NCI-H1436 treated with DMSO at 0.1 percent for 48 hours (cell line): ENCODE measurements around the gene ALDH1L1.
"Not testable (repeated sequence)": the region's sequence is repeated elsewhere in the genome, so short reads cannot be mapped to it uniquely, and the experiment has no call there.

Experiments used
- DNase-seq: peaks from one replicate; lab custom pipeline; 2025; lab: John Stamatoyannopoulos, UW

The ALDH1L1 gene

DNA sequence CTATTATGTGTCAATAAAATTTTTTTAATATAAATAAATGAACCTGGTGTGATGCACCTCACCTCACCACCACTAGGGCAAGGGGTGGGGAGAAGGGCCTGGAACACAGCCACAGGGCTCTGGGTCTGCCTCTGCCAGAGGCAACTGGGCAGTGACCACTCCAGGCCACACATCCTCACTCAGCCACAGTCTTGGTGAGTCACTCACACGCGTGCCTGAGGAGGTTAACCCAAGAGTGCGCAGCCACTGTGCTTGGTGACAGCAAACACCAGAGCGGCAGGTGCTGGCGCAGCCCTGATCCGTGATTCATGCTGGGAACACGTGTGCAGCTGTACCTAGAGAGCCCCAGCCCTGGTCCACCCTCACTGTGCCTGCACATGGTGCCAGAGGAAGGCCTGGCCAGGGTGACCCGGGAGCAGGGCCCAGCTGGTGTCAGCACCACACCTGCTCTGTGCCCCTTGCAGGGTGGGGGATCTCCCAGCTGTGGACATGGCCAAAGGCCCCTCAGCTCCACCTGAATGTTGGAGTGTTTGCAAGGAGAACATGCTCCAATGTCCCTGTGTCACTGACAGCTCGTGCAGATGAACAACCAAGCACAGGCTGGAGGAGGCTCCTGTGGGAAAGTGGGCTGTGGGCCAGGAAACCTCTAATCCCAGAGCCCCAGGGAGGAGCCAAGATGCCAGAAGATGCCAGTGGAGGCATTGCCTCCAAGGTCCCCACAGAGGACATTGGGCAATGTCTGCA lies 98.6 kb downstream of the ALDH1L1 start:
- no peak for DNase-seq

GRCh38 chr3:126080970-126081369 lies 99.4 kb downstream of the ALDH1L1 start:
- DNase-seq, result no peak

- no peak for DNase-seq
Observed at GRCh38 chr3:126078866-126079265, 101.5 kb downstream of the ALDH1L1 start.

DNA sequence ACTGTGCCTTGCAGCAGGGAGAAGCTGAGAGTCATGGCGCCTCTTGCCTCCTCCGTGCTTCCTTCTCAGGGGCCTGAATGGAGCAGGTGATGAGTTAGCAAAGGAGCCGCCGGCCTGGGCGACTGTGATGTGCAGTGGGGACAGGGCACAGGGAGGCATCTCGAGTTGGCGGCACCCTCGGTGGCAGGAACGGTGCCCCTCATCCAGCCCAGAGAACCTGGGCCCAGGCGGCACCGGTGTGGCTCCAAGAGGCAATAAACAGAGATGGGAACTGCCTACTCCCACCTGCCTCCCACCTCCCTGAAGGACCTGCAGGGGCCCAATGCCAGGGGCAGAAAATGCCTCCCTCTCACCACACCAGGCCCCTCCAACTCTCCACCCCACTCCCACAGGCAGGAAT lies 102.6 kb downstream of the ALDH1L1 start:
- no peak for DNase-seq

DNA sequence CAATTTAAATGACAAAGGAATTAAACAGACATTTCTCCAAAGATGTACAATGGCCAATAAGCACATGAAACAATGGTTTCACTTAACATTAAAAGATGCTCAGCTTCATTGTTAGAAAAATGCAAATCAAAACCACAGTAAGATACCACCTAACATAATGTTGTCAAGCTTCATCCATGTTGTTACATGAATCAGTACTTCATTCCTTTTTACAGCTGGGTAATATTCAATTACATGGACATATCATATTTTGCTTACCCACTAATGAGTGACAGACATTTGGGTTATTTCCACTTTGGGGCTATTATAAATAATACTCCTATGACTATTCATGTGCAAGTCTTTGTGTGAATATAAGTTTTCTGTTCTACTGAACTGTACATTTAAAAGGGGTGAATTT lies 104.2 kb downstream of the ALDH1L1 start:
- no peak for DNase-seq

- no peak for DNase-seq
Observed at GRCh38 chr3:126070146-126070545, 110.2 kb downstream of the ALDH1L1 start.

GRCh38 chr3:126067959-126068358 lies 112.4 kb downstream of the ALDH1L1 start:
- no peak for DNase-seq

- DNase-seq, result not testable (repeated sequence)
Observed at GRCh38 chr3:126066676-126067075, 113.7 kb downstream of the ALDH1L1 start.

DNA sequence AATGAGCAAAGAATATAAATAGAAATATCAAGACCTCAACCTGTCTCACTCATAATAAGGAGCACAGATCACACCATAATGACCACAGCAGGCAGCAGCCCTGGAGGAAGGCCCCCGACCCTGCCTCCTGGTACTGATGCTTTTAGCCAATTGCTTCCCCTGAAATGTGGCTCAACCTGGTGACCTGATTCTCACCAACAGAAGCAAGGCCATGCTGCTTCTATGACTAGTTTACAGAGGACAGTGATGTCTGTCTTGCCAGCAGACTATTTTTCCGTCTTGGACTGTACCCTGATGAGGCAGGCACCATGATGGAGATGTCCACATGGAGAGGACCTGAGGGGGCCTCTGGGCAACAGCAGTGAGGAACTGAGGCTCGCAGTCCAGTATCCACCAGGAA lies 114.5 kb downstream of the ALDH1L1 start:
- DNase-seq, result no peak

GRCh38 chr3:126064627-126065258 lies 115.6 kb downstream of the ALDH1L1 start:
- DNase-seq, result no peak

- no peak for DNase-seq
Observed at GRCh38 chr3:126063358-126063965, 116.9 kb downstream of the ALDH1L1 start.

DNA sequence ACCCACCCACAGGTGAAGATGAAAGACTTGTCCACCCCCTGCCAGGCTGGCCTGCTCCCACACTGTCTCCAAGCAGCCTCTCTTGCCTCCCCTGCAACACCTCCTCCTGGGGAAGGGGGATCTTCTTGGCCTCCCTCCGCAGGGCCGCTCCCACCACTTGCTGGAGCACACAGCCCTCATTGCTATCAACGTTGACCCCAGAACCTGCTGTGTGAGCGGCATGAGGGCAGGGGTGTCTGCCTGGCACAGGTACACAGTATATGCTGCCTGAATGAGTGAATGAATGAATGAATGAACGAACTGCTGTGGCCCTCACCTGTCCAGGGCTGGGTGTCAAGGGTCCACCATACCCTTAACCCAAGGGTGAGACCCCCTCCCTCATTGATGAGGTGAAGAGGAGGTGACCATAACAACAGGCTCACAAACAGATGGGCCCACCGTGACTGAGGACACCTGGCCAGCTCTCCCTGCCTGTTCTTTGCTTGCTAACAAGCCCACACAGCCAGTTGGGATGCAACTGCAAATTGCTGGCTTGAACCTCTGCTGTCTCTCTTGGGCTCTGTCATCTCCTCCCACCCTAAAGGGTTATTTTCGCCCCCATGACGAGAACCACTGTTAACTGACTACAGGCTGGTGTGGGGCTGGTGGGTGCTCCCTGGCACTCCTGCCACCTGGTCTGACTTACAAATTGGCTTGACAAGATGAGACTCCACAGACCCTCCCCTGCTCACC lies 118.9 kb downstream of the ALDH1L1 start:
- no peak for DNase-seq

DNA sequence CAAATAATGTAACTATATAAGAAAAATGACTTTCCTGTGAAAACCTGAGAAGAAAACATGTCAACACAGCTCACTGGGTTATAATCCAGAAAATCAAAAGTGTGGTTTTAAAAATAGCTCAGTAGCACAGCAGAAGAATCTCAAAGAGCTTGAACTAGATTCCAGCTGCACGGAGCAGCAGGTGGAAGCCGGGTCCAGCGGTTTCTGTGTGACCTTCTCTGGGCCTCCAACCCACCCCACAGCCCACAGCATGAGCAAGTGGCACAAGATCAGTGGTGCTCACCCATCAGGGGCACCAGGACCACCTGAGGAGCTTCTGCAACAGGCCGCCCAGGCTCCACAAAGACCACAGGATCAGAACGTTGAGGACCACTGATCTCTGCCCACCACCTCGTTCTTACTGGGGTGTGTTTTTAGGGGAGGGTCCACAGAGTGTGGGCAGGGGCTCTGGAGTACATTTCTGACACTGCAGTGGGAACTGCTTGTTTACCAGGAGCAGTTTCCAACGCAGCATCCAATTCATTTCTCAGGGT lies 119.7 kb downstream of the ALDH1L1 start:
- no peak for DNase-seq

- DNase-seq, result no peak
Observed at GRCh38 chr3:126058666-126059065, 121.7 kb downstream of the ALDH1L1 start.

DNA sequence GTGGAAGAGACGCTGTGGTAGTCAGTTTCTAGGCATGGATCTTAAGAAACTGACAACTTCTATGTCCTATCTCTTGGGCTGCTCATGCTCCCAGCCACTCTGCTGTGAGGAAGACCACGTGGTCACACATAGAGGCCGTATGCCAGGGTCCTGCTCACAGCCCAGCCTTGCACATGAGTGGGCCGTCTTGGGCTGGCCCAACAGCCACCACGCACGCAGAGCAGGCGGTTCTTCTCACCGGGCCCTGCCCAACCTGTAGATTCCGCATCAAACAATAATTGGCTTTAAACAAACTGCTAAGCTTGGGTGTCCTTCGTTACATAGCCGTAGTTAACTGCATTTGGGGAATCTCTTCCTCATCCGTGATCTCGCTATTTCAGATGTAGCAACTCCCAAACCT lies 122.5 kb downstream of the ALDH1L1 start:
- no peak for DNase-seq

DNA sequence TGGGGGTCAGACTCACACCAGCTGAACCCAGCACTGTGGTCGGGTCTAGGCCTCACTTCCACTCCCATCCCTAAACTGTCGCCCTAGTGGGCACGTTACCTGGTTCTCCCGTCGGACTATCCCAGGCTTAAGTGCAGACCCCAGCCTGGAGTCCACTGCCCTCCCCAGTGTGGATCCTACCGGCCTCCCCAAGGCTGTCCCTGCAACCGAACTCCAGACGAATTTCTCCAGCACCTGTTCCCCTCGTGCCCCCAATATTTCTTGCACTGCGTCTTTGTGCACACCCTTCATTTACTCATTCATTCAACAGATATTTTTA lies 122.9 kb downstream of the ALDH1L1 start:
- no peak for DNase-seq

DNA sequence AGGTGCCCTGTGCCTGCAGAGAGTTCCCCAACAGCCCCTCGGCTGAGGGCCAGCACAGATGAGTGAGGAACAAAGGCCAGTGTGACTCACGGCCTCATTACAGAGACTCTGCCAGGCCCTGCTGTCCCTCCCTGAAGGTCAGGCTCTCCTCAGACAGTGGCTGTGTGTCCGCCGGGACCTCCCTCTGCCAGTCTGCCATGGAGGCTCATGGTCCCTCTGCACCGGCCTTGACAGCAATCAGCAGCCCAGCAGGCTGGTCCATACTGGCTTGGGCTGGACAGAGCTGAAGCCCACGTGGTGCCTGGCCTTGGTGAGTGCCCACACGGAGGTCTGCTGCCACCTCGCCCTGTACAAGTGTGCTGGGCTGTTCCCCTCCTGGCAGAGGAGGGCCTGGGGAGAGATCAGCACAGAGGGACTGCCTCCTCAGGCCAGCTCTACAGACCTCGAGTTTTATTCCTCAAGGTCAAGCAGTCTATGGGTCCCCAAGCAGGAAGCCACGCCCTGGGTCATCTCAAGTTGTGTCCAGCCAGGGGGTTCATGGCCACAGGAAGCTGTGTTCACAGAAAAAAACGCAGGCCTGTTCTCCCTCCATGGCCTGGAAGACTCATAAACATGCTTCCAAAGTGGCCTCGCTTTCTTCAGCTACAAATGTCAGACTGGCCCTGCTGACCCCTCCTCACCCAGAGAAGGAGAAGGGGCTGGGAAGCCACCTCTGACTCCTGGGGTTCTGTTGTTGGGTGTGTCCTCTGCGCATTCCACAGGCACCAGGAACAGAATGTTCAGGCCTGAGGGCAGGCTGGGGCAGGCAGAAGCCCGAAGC lies 123.5 kb downstream of the ALDH1L1 start:
- no peak for DNase-seq

DNA sequence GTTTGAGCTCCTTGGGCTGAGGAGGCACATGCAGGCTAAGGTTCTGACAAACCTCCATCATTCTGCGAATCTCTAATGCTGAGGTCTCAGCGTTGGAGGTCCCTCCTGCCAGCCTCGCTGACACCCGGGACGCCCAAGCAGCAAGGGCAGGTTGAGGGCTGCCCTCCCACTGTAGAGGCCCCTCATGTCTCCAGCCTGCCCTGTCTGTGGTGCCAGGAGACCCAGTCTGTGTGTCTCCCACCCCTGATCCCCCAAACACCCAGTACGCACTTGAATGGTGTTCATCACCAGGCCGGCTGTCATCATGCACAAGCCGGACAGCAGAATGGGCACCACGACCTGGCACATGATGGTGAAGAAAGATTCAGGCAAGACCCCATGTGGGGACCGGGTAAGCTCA lies 124.3 kb downstream of the ALDH1L1 start:
- no peak for DNase-seq

DNA sequence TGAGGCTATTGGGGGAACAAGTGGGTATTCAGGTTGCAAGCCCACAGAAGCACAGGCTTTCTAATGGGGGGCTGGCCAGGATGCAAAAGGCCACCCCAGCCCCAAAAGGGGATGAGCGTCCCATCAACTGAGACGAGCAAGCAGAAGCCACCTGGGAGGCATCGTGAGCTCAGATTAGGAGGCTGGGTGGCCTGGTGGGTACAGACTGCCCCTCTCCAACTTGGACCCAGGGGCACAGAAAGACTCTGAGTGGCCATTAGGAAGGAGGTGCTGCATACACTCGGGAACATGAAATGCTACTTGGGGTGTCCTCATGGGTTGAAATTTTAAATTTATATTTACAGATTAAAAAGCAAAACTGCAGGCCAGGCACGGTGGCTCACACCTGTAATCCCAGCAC lies 125.5 kb downstream of the ALDH1L1 start:
- DNase-seq, result no peak

- DNase-seq, result no peak
Observed at GRCh38 chr3:126053949-126054569, 126.3 kb downstream of the ALDH1L1 start.
